Upper lobe of right lung (tissue), 1 donor: ENCODE results near the gene ACTC1. TPM values are rescaled to one million over a fixed set of nuclear protein-coding genes. Genes with fewer than 3 reads are reported as not detected.

Experiments used
- ATAC-seq: fragments of 200-7000 bp; cut with Tn5 transposase; one replicate; pipeline ENCODE4 v1.9.1; 2020; ENCODE audit warnings: mild to moderate bottlenecking, moderate library complexity
- DNase-seq: peaks from one replicate; pipeline ENCODE4 v3.0.0-alpha.2; 2020
- H3K27ac ChIP-seq: fragments of 200-600 bp; one replicate; pipeline ENCODE4 v1.8.0; 2022
- H3K27me3 ChIP-seq: fragments of 200-600 bp; one replicate; pipeline ENCODE4 v1.8.0; 2022; ENCODE audit warnings: mild to moderate bottlenecking
- H3K36me3 ChIP-seq: fragments of 200-600 bp; one replicate; pipeline ENCODE4 v1.8.0; 2022
- H3K4me1 ChIP-seq: fragments of 200-600 bp; one replicate; pipeline ENCODE4 v1.8.0; 2022
- H3K4me3 ChIP-seq: fragments of 200-600 bp; one replicate; pipeline ENCODE4 v1.8.0; 2022; ENCODE audit warnings: mild to moderate bottlenecking
- H3K9me3 ChIP-seq: fragments of 200-600 bp; one replicate; pipeline ENCODE4 v1.8.0; 2022
- CTCF ChIP-seq: fragments of 200-600 bp; IDR thresholded peaks from one replicate; pipeline ENCODE4 v1.8.0; 2022; ENCODE audit warnings: antibody characterized with exemption
- intact Hi-C: fragments of 100-400 bp; cut with DNase I; formaldehyde crosslinking; loops from one replicate; pipeline ENCODE4 v1.11.0; 2022
- total RNA-seq: library from RNA; stranded (reverse); fragmentation: NEBNext Ultra II Directional; extraction: Animal tissue kit (Norgen Biotek cat#: 25700); gene quantifications from one replicate; pipeline ENCODE4 v1.2.1, GENCODE V29; 2021
- donor health status: DM: no; HTN: yes; CAD: no; lungs with severe emphysema.

Gene ACTC1
- total RNA-seq, 1 donor from 2014 or later: 3.4 TPM

- TF ChIP-seq CTCF: no peak
- intact Hi-C loops: no loop called here
- no peaks in the 10 kb centered on the region for H3K4me1 ChIP-seq
These were observed 18.7 kb downstream of the ACTC1 start for GRCh38 chr15:34776606-34777105.

GRCh38 chr15:34773917-34774316 is 21.4 kb downstream of the ACTC1 start:
- no peak for TF ChIP-seq CTCF
- H3K36me3 ChIP-seq: no peaks in the 10 kb centered on the region
- no peak overlapping the region for H3K27ac ChIP-seq
- intact Hi-C loops: no loop called here
- no peak for ATAC-seq
- no peaks in the 10 kb centered on the region for H3K4me1 ChIP-seq
- no peaks in the 10 kb centered on the region for H3K9me3 ChIP-seq
- DNase-seq: no peak
- no peaks in the 10 kb centered on the region for H3K27me3 ChIP-seq
- H3K4me3 ChIP-seq: no peak overlapping the region

More at GRCh38 chr15:34776606-34777105, 18.7 kb downstream of the ACTC1 start:
- no peaks in the 10 kb centered on the region for H3K36me3 ChIP-seq
- DNase-seq (no peak), ATAC-seq (no peak)
- no peak overlapping the region for H3K4me3 ChIP-seq
- H3K27ac ChIP-seq: no peak overlapping the region
- H3K27me3 ChIP-seq: no peaks in the 10 kb centered on the region
- H3K9me3 ChIP-seq: no peaks in the 10 kb centered on the region

GRCh38 chr15:34773013-34773412 is 22.3 kb downstream of the ACTC1 start:
- Histone ChIP-seq H3K4me3 (no peak overlapping the region), H3K27me3 (no peaks in the 10 kb centered on the region), H3K9me3 (no peaks in the 10 kb centered on the region), H3K27ac (no peak overlapping the region), H3K36me3 (no peaks in the 10 kb centered on the region), H3K4me1 (no peaks in the 10 kb centered on the region)
- ATAC-seq (no peak), DNase-seq (no peak)
- no peak for TF ChIP-seq CTCF
- intact Hi-C loops: no loop called here

- no peaks in the 10 kb centered on the region for H3K27me3 ChIP-seq
- ATAC-seq: no peak
- no peaks in the 10 kb centered on the region for H3K9me3 ChIP-seq
- H3K4me1 ChIP-seq: no peaks in the 10 kb centered on the region
- intact Hi-C loops: no loop called here
- DNase-seq: no peak
- TF ChIP-seq CTCF: no peak
- no peak overlapping the region for H3K4me3 ChIP-seq
- H3K27ac ChIP-seq: no peak overlapping the region
- H3K36me3 ChIP-seq: no peaks in the 10 kb centered on the region
These were observed 23.0 kb downstream of the ACTC1 start for GRCh38 chr15:34772312-34772711.

GRCh38 chr15:34769711-34770110 is 25.6 kb downstream of the ACTC1 start:
- Histone ChIP-seq H3K9me3 (no peaks in the 10 kb centered on the region), H3K4me1 (no peaks in the 10 kb centered on the region), H3K36me3 (no peaks in the 10 kb centered on the region), H3K4me3 (no peak overlapping the region), H3K27me3 (no peaks in the 10 kb centered on the region), H3K27ac (no peak overlapping the region)
- ATAC-seq (no peak), DNase-seq (no peak)
- intact Hi-C loops: no loop called here
- no peak for TF ChIP-seq CTCF

GRCh38 chr15:34768530-34768929 is 26.8 kb downstream of the ACTC1 start:
- Histone ChIP-seq H3K36me3 (no peaks in the 10 kb centered on the region), H3K27ac (no peak overlapping the region), H3K4me3 (no peak overlapping the region), H3K4me1 (no peaks in the 10 kb centered on the region), H3K9me3 (no peaks in the 10 kb centered on the region), H3K27me3 (no peaks in the 10 kb centered on the region)
- DNase-seq (no peak), ATAC-seq (no peak)
- intact Hi-C loops: no loop called here
- no peak for TF ChIP-seq CTCF
